ENCODE data around the gene ZNFX1.

DNA sequence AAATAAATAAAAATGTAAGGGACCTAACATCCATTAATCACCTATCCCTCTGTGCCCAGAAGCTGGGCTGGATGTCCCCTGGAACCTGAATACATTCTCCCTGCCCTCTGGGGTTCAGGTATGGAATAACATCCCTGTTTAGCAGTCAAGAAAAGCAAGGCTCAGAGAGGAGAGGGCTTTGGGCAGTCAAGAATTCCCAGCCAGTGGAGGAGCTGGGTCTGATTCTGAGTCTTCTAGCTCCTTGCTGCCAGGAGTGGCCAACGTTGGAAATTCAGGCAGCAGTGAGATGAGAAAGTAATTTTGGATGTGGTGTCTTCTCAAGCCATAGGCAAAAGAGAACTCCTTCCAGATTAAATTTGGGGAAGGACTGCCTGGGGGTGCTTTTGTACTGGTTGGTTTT is 42.6 kb upstream of the ZNFX1 start:
- TF ChIP-seq TEAD4 (IDR thresholded peaks at IDR 0.05; ENCODE audit: low read length) (no peak), TEAD4 (CRISPR knock-in tag; IDR thresholded peaks at IDR 0.05; ENCODE audit: borderline replicate concordance) (no peak), GABPB1 (CRISPR knock-in tag; IDR thresholded peaks at IDR 0.05) (no peak), HCFC1 (IDR thresholded peaks at IDR 0.05; ENCODE audit: low read depth, low read length) (no peak), HDAC1 (IDR thresholded peaks at IDR 0.05) (no peak), TEAD2 (tag; IDR thresholded peaks at IDR 0.05) (no peak), FOXK2 (conservative IDR thresholded peaks at IDR 0.05 in 1 of 2, IDR thresholded peaks at IDR 0.05 in 1 of 2; ENCODE audit: low read depth in 2 of 2) (no peak), PHF20 (IDR thresholded peaks at IDR 0.05; ENCODE audit: partially characterized antibody) (no peak), ARID2 (IDR thresholded peaks at IDR 0.05) (no peak), BRD4 (IDR thresholded peaks at IDR 0.05) (no peak)
- TF ChIP-seq, protein P1, sequence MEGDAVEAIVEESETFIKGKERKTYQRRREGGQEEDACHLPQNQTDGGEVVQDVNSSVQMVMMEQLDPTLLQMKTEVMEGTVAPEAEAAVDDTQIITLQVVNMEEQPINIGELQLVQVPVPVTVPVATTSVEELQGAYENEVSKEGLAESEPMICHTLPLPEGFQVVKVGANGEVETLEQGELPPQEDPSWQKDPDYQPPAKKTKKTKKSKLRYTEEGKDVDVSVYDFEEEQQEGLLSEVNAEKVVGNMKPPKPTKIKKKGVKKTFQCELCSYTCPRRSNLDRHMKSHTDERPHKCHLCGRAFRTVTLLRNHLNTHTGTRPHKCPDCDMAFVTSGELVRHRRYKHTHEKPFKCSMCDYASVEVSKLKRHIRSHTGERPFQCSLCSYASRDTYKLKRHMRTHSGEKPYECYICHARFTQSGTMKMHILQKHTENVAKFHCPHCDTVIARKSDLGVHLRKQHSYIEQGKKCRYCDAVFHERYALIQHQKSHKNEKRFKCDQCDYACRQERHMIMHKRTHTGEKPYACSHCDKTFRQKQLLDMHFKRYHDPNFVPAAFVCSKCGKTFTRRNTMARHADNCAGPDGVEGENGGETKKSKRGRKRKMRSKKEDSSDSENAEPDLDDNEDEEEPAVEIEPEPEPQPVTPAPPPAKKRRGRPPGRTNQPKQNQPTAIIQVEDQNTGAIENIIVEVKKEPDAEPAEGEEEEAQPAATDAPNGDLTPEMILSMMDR (IDR thresholded peaks at IDR 0.05 in 2 of 3, conservative IDR thresholded peaks at IDR 0.05 in 1 of 3; ENCODE audit: insufficient read depth in 2 of 3, low read depth in 1 of 3, low read length in 3 of 3), result peak; percentile 42 to 49 (median 45)
- TF ChIP-seq, protein P2, sequence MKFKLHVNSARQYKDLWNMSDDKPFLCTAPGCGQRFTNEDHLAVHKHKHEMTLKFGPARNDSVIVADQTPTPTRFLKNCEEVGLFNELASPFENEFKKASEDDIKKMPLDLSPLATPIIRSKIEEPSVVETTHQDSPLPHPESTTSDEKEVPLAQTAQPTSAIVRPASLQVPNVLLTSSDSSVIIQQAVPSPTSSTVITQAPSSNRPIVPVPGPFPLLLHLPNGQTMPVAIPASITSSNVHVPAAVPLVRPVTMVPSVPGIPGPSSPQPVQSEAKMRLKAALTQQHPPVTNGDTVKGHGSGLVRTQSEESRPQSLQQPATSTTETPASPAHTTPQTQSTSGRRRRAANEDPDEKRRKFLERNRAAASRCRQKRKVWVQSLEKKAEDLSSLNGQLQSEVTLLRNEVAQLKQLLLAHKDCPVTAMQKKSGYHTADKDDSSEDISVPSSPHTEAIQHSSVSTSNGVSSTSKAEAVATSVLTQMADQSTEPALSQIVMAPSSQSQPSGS (CRISPR knock-in tag; IDR thresholded peaks at IDR 0.05), result no peak
- TF ChIP-seq, protein P3, sequence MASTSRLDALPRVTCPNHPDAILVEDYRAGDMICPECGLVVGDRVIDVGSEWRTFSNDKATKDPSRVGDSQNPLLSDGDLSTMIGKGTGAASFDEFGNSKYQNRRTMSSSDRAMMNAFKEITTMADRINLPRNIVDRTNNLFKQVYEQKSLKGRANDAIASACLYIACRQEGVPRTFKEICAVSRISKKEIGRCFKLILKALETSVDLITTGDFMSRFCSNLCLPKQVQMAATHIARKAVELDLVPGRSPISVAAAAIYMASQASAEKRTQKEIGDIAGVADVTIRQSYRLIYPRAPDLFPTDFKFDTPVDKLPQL (IDR thresholded peaks at IDR 0.05; ENCODE audit: extremely low read depth, insufficient read length), result no peak
